T-helper 9 cell (primary cell): ENCODE results near the gene HSD17B12.

Experiments used
- DNase-seq: peaks from one replicate; pipeline ENCODE4 v3.0.0-alpha.2; 2020

HSD17B12 gene

DNA sequence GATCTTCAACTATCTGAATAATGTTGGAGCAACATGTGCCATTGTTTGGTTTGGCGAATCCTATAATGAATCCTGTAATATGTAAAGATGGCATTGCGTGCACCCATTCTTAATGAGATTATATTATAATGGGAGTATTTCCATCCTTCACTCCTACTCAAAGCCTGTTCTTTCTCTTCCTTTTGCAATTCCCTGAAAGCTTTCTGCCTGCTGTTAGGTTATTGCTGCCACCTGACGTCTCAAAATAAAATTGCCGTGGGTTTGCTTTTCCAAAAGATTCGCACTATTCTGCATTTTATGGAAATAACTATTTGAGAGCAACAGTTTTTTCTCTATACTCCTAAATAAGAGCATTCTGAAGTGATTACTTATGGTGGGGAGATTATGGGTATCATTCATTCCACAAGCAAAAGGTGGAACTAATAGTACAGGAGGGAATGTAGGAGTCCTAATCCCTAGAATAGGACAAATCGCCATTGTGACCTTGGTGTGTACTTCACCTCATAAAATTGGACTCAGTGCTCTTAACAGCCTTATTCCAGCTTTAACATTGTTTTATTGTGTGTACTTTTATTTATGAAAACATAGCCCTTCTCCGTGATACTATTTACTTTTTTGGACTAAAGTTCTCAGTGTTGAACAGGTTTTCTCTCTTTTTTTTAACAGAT lies 130.5 kb downstream of the HSD17B12 start:
- no peak for DNase-seq

GRCh38 chr11:43812471-43812870 lies 131.9 kb downstream of the HSD17B12 start:
- DNase-seq: no peak

GRCh38 chr11:43818220-43818619 lies 137.7 kb downstream of the HSD17B12 start:
- no peak for DNase-seq

GRCh38 chr11:43819926-43820325 lies 139.4 kb downstream of the HSD17B12 start:
- DNase-seq: no peak

DNA sequence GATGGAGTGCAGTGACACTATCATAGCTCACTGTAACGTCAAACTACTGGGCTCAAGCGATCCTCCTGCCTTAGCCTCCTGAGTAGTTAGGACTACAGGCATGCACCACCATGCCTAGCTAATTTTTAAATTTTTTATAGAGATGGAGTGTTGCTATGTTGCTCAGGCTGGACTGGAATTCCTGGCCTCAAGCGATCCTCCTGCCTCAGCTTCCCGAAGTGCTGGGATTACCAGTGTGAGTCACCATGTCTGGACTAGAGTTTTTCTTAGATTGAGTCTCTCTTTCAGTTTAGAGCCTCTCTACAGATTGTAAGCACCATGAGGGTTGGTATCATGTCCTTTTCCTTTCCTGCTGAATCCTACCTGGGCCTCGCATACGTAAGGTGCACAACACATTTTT lies 142.8 kb downstream of the HSD17B12 start:
- DNase-seq: no peak

GRCh38 chr11:43823851-43824250 lies 143.3 kb downstream of the HSD17B12 start:
- DNase-seq: no peak

- no peak for DNase-seq
Observed at GRCh38 chr11:43825217-43825816, 144.8 kb downstream of the HSD17B12 start.

- DNase-seq: no peak
Observed at GRCh38 chr11:43830928-43831440, 150.4 kb downstream of the HSD17B12 start.

GRCh38 chr11:43832536-43832935 lies 152.0 kb downstream of the HSD17B12 start:
- no peak for DNase-seq

GRCh38 chr11:43833657-43834073 lies 153.1 kb downstream of the HSD17B12 start:
- no peak for DNase-seq

DNA sequence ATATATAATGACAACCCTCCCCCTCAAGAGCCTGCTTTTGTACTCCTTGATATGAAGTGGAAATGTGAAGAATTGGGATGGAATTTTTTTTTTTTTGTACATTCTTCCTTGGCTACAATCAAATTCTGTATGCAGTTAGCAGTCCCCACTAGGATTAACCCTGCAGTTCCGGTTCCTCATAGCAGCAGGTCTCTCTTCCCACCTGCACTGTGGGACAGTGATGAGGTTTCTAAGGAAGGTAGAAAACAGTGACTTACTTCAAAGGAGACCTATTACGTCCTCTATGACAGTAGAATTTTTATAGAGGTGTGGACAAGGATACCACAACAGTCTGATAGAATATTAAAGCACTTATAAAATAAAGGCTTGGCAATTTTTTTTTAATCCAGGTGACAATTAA lies 153.7 kb downstream of the HSD17B12 start:
- DNase-seq: no peak

DNA sequence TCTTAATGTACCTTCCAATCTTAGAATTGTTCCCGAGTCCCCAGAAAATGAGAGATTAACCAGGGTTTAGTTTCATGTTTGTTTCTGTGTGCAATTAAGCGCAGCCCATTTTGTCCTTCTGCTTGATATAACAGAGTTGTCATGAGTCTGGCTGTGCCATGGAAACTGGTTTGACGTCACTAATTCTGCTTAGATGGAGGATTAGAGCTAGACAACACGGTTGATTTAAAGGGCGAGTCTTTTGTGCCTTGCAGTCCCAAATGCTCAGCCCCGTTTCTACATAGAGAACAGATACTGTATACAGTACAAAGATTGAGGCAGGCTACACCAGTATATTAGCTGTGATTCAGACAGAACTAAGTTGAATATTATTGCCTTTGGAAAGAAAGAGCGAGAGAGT lies 154.6 kb downstream of the HSD17B12 start:
- DNase-seq: no peak

GRCh38 chr11:43837879-43838278 lies 157.3 kb downstream of the HSD17B12 start:
- no peak for DNase-seq

GRCh38 chr11:43842021-43842420 lies 161.5 kb downstream of the HSD17B12 start:
- DNase-seq: no peak

DNA sequence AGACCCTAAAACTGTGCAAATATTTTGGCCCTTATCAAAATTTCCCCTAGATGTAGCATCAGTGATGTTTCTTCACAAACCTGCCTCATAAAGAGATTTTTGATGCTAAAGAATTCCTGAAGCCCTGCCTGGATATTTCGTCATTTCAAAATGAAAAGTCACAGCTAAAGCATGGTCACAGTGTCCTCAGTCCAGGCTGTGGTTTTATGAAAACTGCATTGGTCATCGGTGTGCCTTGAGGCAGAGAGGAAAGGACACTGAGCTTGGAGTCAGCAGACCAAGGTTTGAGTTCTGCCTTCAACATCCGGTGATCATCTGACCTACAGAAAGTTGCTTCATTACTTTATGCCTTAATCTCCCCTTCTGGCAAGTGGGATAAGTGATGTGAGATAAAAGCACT lies 165.3 kb downstream of the HSD17B12 start:
- no peak for DNase-seq

- DNase-seq: peak; percentile 10
Observed at GRCh38 chr11:43852057-43852636, 171.6 kb downstream of the HSD17B12 start.

DNA sequence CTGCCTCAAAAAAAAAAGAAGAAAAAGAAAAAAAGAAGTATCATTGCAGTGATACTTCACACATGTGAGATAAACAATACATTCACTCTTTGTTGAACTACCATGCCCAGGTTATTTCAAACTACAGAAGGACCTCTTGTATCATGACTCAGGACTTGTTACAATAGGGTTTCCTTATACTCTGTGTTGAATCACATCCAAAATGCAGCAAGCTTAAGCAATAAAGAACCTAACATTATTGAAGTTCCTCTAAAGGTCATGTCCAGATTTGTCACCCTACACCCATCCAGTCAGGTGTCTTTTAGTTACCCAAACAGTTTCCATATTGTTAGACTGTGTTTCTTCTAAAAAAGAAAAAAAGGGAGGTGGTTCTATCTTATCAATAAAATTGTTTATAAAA lies 173.2 kb downstream of the HSD17B12 start:
- no peak for DNase-seq

DNA sequence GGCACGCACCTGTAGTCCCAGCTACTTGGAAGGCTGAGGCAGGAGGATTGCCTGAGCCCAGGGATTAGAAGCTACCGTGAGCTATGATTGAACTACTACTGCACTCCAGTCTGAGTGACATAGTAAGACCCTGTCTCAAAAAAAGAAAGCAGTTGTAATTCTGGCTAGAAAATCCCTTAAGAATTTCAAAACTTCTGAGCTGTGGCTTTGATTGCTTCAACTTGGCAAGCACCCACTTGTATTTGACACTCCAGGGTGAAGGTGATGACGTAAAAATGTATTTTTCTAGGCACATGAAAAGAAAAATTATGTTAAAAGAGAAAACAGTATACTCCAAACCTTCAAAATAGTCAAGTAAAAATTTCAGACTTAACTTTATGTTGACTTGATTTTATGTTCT lies 176.5 kb downstream of the HSD17B12 start:
- no peak for DNase-seq

DNA sequence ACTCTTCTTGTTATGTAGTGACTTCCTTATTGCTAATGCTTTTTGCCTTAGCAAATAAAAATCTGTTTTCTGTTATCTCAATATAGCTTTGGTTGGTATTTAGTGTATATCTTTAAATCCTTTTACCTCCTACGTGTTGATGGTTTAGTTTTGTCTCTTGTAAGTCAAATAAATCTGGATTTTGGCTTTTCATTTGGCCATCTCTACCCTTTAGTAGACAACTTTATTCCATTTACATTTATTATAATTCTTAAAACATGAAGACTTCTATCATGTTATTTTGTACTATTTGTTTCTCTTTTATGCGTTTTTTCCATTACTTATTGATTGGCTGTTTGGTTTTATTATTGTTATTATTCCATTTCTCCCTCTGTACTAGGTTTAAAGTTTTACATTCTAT lies 180.6 kb downstream of the HSD17B12 start:
- no peak for DNase-seq

GRCh38 chr11:43866520-43866919 lies 186.0 kb downstream of the HSD17B12 start:
- DNase-seq: no peak

- DNase-seq: no peak
Observed at GRCh38 chr11:43866969-43867368, 186.4 kb downstream of the HSD17B12 start.

DNA sequence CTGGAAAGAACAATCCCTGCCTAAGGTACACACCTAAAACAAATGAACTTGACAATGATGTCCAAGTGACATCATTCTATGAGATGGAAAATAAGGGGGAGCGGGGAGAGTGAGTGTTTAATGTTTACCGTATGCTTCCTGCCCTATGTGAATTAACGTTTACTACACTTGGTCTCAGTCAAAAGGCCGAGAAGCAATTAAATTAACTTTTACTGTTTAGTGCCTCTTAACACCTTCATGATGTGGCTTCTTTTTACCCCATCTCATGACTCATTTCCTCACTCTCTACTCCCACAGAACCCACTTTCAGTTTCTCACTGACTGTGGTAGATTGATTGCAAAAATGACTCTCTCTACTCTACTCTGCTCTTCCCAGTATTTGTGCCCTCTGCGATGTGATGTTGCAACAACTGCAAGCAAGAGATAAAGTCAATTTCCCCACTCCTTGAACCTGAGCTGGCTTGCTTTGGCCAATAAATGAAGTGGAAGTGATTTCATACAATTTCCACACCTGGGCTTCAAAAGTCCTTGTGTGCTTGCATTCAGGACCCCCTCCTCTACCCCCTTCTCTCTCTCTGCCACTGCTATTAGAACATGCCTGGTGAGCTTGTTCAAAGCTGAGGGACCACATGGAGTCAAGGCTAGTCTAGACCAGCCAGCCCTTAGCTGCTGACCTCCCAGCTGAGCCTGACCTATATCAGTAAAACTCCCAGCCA lies 188.5 kb downstream of the HSD17B12 start:
- DNase-seq: no peak

GRCh38 chr11:43871051-43871450 lies 190.5 kb downstream of the HSD17B12 start:
- DNase-seq: no peak

DNA sequence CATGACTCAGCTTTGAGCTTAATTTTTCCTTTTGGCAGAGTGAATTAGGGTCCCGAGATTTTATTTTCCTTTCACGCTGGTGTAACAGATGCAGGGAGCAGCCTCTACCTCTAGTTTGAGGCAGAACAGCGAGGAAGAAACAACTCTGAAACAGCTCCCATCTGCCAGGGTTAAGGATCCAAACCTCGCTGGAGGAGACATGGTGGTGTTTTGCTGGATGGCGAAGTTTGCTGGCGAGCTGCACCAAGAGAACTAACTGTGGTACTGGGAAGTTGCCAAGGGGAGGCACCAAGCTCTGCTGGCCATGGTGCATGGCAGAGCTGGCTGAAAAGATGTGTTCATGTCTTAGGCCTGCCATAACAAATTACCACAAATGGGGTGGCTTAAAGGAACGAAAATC lies 192.5 kb downstream of the HSD17B12 start:
- no peak for DNase-seq
